T47D (cell line): ENCODE results near the gene INPP5B.
A peak's percentile ranks its signal among the peaks of the same experiment; 100 is the strongest.

Experiments used
- DNase-seq, 2 experiments: peaks; one replicate each; pipeline versions ENCODE4 v3.0.0 to v3.0.0-alpha.2; 2011 to 2012; ENCODE audit warnings: low read depth in 1 of 2, low spot score in 1 of 2
- JUND ChIP-seq: IDR thresholded peaks from 2 replicates; pipeline ENCODE4 v1.6.1; 2012; ENCODE audit warnings: low read depth
- in situ Hi-C: cut with HindIII; loops from 2 replicates; pipeline ENCODE4 v1.10.0; 2016; ENCODE audit warnings: low sequenced_read_pairs, low pct_unique_long_range_greater_than_20kb

Gene INPP5B

GRCh38 chr1:37893673-37894072, 53.2 kb downstream of the INPP5B start:
- DNase-seq: no peak
- no peak for TF ChIP-seq JUND
- in situ Hi-C loops: no loop called here

- DNase-seq: no peak
- no peak for TF ChIP-seq JUND
- in situ Hi-C loops: no loop called here
Observed at GRCh38 chr1:37892151-37893047, 54.5 kb downstream of the INPP5B start.

- peak in 1 of 2 experiments; percentile 57 for DNase-seq
- TF ChIP-seq JUND: no peak
- in situ Hi-C loops: no loop called here
Observed at GRCh38 chr1:37890378-37891014, 56.4 kb downstream of the INPP5B start.

GRCh38 chr1:37888022-37888700, 58.7 kb downstream of the INPP5B start:
- in situ Hi-C loops: no loop called here

GRCh38 chr1:37884145-37884544, 62.7 kb downstream of the INPP5B start:
- no peak for TF ChIP-seq JUND
- DNase-seq: no peak
- in situ Hi-C loops: no loop called here

More at GRCh38 chr1:37888022-37888700, 58.7 kb downstream of the INPP5B start:
- DNase-seq: no peak
- no peak for TF ChIP-seq JUND

GRCh38 chr1:37883671-37884070, 63.2 kb downstream of the INPP5B start:
- in situ Hi-C loops: no loop called here
- no peak for TF ChIP-seq JUND
- DNase-seq: no peak

- DNase-seq: no peak
- in situ Hi-C loops: no loop called here
- TF ChIP-seq JUND: no peak
Observed at GRCh38 chr1:37879865-37880264, 67.0 kb downstream of the INPP5B start.

GRCh38 chr1:37878071-37878470, 68.8 kb downstream of the INPP5B start:
- in situ Hi-C loops: no loop called here

GRCh38 chr1:37875833-37876232, 71.0 kb downstream of the INPP5B start:
- TF ChIP-seq JUND: no peak
- in situ Hi-C loops: no loop called here
- DNase-seq: peak in 1 of 2 experiments; percentile 33

More at GRCh38 chr1:37878071-37878470, 68.8 kb downstream of the INPP5B start:
- no peak for TF ChIP-seq JUND
- DNase-seq: no peak

- in situ Hi-C loops: no loop called here
- no peak for TF ChIP-seq JUND
- DNase-seq: no peak
Observed at GRCh38 chr1:37872692-37873091, 74.2 kb downstream of the INPP5B start.

- TF ChIP-seq JUND: no peak
- in situ Hi-C loops: no loop called here
- peak in 1 of 2 experiments; percentile 6 for DNase-seq
Observed at GRCh38 chr1:37868466-37868865, 78.4 kb downstream of the INPP5B start.

GRCh38 chr1:37867784-37868183, 79.1 kb downstream of the INPP5B start:
- in situ Hi-C loops: no loop called here
- TF ChIP-seq JUND: no peak
- no peak for DNase-seq

- in situ Hi-C loops: no loop called here
- no peak for DNase-seq
- TF ChIP-seq JUND: no peak
Observed at GRCh38 chr1:37866491-37866890, 80.4 kb downstream of the INPP5B start.
